ENCODE measurements around the gene CD164. TPM values are rescaled to one million over a fixed set of nuclear protein-coding genes. Genes with fewer than 3 reads are reported as not detected.

Gene CD164
- total RNA-seq, 1 donor from 2014 or later = 307 TPM

DNA sequence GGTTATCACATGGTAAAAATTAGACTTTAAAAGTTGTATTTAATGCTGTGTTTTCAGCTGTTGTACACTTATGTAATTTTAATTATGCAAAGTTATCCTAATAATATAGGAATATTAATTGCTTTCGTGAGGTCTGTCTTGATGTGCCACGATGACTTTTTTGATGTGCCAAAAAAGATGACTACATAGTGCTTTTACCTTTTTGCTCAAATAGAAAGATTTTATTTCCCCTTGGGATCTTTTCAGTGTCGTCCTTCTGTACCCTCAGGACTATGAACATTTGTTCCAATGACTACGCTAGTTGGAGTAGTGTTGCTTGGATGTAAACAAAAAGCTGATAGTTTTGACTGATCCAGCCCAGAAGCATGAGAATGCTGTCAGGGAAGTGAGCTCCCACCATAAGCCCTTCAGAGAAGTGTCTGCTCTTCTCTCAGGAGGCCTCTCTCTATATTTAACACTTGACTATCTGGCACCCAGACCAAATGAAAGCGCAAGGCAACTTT is 1.2 kb upstream of the CD164 start:
- Histone ChIP-seq H3K4me1 (peaks cover 41% of the 10 kb centered on the region), H3K4me3 (peak overlapping the region; percentile 88), H3K36me3 (peaks cover 3% of the 10 kb centered on the region), H3K27ac (peak overlapping the region; percentile 99), H3K27me3 (ENCODE audit: low read depth) (no peaks in the 10 kb centered on the region), H3K9me3 (no peaks in the 10 kb centered on the region)
- DNase-seq = no peak
- TF ChIP-seq, protein P1, sequence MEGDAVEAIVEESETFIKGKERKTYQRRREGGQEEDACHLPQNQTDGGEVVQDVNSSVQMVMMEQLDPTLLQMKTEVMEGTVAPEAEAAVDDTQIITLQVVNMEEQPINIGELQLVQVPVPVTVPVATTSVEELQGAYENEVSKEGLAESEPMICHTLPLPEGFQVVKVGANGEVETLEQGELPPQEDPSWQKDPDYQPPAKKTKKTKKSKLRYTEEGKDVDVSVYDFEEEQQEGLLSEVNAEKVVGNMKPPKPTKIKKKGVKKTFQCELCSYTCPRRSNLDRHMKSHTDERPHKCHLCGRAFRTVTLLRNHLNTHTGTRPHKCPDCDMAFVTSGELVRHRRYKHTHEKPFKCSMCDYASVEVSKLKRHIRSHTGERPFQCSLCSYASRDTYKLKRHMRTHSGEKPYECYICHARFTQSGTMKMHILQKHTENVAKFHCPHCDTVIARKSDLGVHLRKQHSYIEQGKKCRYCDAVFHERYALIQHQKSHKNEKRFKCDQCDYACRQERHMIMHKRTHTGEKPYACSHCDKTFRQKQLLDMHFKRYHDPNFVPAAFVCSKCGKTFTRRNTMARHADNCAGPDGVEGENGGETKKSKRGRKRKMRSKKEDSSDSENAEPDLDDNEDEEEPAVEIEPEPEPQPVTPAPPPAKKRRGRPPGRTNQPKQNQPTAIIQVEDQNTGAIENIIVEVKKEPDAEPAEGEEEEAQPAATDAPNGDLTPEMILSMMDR (IDR thresholded peaks at IDR 0.05) = no peak
- intact Hi-C loops (cut with DNase I) = no loop called here
- no peak for ATAC-seq

DNA sequence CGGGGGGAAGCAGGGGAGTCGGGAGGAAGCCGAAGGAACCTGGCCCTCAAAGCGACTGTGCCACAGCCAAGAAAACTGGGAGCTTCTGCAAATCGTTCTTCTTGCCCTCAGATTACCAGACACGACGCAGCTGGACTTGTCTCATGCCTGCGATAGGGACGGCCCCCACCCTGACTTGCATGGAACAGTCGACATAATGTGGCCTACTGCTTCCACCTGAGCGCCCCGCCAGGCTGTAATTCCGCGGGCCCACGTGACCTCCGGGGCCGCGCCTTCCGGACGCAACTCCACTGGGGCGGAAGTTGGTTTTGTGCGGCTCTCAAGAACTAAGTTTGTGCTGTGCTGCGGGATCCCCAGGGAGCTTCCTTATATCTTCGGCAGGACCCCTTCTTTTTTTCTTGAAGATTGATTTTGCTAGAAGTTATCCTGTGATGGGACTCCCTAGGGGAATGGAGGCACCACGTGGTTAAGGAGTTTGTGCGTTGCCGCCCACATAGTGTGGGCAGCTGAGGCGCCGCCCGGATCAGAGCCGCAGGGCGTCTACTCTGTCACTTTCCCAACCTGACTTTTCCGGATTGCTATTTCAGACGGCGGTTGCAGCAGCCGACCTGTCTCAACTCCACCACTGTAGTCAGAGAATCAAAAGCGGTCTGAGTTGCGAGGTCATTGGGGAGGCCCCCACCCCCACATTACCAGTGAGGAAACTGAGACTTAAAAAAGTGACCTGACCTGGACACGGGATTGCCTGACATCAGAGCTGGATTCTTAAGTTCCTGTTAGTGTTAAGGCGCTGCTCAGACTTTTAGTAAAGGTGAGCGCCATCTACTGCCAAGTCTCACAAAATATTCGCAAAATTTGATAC is 540 bp upstream of the CD164 start:
- intact Hi-C loops (cut with DNase I) = no loop called here
- peak overlapping the region; percentile 99 for H3K27ac ChIP-seq
- peak; percentile 96 for DNase-seq
- no peaks in the 10 kb centered on the region for H3K27me3 ChIP-seq (ENCODE audit: low read depth)
- H3K9me3 ChIP-seq = no peaks in the 10 kb centered on the region
- peaks cover 9% of the 10 kb centered on the region for H3K36me3 ChIP-seq
- TF ChIP-seq, protein P1 (IDR thresholded peaks at IDR 0.05) = peak; percentile 58
- H3K4me1 ChIP-seq = peaks cover 46% of the 10 kb centered on the region
- peak overlapping the region; percentile 88 for H3K4me3 ChIP-seq
- peak; percentile 94 for ATAC-seq

DNA sequence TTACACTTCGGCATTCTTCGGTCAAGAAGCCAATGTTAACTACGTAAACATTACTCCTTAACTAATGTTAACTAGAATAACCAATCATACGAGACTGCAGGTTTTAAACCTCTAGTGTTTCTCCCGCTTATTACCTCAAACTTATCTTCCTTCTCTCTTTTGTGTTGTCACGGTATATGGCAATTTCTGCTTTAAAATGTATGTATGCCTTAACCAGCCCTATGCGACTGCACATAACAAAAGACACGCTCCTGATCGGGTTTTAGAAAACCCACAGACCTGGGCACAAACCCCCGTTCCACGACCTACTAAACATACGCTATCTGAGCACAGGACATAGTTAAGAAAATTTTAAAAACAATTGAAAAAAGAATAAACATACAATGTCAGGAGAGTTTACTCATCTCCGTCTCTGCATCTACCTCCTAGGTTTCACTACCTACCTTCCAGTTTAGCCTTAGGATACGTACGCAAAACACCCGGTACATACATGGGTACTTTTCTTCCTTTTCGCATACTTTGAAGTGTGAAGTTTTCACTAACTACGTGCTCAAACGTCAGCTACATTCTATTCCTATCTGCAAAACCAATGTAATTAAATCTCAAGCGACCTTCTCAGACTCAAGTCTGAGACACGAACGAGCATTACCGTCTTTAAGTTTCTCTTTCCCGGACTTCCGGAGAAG is 1.1 kb downstream of the CD164 start:
- TF ChIP-seq, protein P1 (IDR thresholded peaks at IDR 0.05) = no peak
- Histone ChIP-seq H3K4me1 (peaks cover 53% of the 10 kb centered on the region), H3K36me3 (peaks cover 25% of the 10 kb centered on the region), H3K27ac (peak overlapping the region; percentile 99), H3K4me3 (peak overlapping the region; percentile 88), H3K27me3 (ENCODE audit: low read depth) (no peaks in the 10 kb centered on the region), H3K9me3 (no peaks in the 10 kb centered on the region)
- ATAC-seq = no peak
- intact Hi-C loops (cut with DNase I) = no loop called here
- no peak for DNase-seq

DNA sequence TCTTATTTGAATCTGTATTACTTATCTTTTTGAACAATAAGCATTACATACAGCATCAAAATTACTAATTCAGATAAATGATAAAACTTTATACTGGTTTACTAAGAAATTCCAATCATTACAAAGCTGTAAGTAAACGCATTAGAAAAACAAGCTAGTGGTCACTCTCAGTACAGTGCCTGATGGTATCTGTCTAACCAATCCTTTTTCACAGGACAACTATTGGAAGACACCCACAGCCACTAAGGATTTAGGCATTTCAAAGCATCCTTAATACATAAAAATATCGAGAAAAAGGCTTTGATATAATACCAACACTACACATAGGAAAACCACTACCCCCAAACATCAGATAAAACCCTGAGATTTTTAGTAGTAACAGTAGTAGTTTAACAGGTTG is 2.6 kb downstream of the CD164 start:
- H3K27ac ChIP-seq = no peak overlapping the region
- no peak for ATAC-seq
- DNase-seq = no peak
- intact Hi-C loops (cut with DNase I) = no loop called here
- peaks cover 40% of the 10 kb centered on the region for H3K36me3 ChIP-seq
- peaks cover 56% of the 10 kb centered on the region for H3K4me1 ChIP-seq
- TF ChIP-seq, protein P1 (IDR thresholded peaks at IDR 0.05) = no peak
- no peaks in the 10 kb centered on the region for H3K27me3 ChIP-seq (ENCODE audit: low read depth)
- H3K9me3 ChIP-seq = no peaks in the 10 kb centered on the region
- H3K4me3 ChIP-seq = peak overlapping the region; percentile 88

DNA sequence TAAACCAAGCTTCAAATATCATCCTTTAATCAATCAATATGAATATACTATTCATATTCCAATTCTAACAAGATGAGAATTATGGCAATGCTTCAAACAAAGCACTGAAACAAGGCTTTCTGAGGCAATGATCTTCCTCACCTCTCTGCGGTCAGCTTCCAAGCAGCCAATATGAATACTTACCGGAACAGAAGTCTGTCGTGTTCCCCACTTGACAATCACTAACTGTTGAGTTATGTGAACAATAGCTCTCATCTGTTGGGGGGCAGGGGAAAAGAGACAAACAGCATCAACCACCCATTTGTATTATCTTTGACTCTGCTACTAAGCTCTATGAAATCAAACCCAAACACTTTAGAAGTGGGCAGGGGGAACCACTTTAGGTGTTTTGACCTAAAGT is 4.5 kb downstream of the CD164 start:
- peaks cover 52% of the 10 kb centered on the region for H3K4me1 ChIP-seq
- TF ChIP-seq, protein P1 (IDR thresholded peaks at IDR 0.05) = no peak
- intact Hi-C loops (cut with DNase I) = no loop called here

More for the DNA sequence above, 4.5 kb downstream of the CD164 start:
- Histone ChIP-seq H3K9me3 (no peaks in the 10 kb centered on the region), H3K27ac (no peak overlapping the region), H3K4me3 (no peak overlapping the region), H3K36me3 (peaks cover 59% of the 10 kb centered on the region), H3K27me3 (ENCODE audit: low read depth) (no peaks in the 10 kb centered on the region)
- ATAC-seq (no peak), DNase-seq (no peak)
